ENCODE data around the gene BEAN1.
A peak's percentile ranks its signal among the peaks of the same experiment; 100 is the strongest.
"Not testable (repeated sequence)": the region's sequence is repeated elsewhere in the genome, so short reads cannot be mapped to it uniquely, and the experiment has no call there.

Gene BEAN1

GRCh38 chr16:66486199-66486772, 59.2 kb downstream of the BEAN1 start:
- no peak for DNase-seq (ENCODE audit: low spot score)

DNA sequence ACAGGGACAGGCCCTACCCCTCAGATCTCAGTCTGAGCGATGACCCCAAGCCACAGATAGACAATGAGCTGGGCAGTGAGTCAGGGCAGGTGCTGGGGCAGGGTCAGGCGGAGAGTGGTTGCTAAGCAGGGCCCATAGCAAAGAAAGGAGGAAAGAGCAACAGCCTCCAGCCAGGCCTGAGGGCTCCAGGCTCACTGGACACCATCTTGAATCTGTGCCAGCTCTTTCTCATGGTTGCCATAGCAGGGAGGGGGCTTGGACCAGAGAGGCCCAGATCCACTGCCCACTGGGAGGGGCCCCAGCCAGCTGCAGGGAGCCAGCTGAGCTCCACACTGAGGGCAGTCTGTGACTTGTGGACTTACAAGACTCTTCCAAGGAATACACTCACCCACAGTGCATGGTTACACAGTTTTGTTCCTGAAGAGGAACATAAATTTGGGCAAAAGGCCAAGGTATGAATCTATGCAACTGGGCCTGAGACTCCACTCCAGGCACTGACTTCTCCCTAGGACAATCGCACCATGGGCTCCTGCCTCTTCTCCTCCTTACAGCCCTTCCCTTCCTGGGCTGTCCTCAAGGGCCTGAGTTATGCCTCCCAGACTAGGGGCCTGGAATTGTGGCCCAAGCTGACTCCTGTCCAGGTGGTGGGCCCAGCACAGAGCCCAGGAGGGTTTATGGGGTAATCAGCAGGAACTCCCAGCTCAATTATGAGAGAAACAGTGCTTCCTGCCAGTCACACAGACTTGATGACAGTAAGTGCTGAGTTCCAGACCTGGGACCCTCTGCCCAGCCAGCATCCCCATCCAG, 59.9 kb downstream of the BEAN1 start:
- peak; percentile 61 for DNase-seq (ENCODE audit: low spot score)

DNA sequence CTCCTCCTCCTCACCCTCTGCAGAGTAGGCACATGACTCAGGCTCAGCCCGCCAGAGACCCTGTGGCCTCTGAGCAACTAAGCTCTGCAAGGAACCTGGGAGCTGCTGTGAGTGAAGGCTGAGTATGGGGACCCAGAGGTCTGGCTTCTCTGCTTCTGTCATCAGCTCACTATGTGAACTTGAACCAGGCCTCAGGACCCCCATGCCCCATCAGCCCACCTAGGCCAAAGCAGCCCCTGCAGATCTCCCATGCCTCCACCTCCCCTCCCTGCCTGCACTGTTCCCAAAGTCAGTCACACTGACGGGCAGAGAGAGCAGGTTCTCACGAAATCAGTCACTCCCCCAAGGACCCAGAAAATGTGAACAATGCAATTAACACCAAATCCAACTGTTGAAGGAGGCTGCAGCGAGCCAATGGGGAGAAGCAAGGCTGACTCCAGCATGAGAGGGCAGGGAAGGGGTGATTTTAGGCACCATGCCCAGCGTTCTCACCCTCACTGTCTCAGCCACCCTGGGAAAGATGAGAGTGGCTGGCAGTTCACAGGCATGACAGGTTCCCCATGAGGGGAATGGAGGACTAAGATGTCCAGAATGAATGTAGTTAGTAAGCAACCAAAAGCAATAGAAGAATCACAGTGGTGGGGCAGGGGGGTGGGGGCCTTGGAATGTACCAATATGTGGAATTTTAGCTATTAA, 60.6 kb downstream of the BEAN1 start:
- DNase-seq (ENCODE audit: low spot score), result no peak

GRCh38 chr16:66488505-66488904, 61.4 kb downstream of the BEAN1 start:
- DNase-seq (ENCODE audit: low spot score), result no peak

DNA sequence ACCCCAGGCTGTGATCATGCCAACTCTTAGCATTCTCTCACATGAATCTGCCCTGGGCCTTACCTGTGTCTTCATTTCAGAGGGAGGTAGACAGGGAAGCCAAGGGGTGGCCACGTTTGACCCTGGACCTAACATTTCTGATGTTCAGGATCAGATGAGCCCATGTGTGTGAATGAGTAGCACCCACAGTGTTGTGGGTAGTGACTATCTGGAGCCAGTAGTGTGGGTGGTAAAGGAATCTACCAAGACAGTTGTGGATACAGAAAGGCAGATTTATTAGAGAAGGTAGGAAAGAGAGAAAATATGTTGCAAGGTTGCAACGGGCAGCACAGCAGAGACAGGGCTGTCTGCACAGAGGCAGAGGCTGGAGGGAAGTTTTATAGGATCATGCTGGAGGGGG, 62.3 kb downstream of the BEAN1 start:
- peak; percentile 51 for DNase-seq (ENCODE audit: low spot score)

DNA sequence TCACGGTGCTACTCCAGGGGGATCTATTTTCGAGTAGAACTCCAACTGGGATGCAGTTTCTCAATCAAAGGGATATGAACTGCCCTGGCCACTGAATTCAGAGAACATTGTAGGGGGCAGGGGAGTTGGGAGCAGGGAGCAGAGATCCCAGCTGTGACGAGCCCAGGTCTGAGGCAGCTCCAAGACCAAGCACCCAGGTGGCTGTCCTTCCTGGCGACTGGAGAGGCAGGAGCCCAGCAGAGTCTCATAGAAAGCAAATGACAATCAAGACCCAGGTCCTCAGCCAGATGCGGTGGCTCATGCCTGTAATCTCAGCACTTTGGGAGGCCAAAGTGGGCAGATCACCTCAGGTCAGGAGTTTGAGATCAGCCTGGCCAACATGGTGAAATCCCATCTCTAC, 62.7 kb downstream of the BEAN1 start:
- DNase-seq (ENCODE audit: low spot score), result no peak

DNA sequence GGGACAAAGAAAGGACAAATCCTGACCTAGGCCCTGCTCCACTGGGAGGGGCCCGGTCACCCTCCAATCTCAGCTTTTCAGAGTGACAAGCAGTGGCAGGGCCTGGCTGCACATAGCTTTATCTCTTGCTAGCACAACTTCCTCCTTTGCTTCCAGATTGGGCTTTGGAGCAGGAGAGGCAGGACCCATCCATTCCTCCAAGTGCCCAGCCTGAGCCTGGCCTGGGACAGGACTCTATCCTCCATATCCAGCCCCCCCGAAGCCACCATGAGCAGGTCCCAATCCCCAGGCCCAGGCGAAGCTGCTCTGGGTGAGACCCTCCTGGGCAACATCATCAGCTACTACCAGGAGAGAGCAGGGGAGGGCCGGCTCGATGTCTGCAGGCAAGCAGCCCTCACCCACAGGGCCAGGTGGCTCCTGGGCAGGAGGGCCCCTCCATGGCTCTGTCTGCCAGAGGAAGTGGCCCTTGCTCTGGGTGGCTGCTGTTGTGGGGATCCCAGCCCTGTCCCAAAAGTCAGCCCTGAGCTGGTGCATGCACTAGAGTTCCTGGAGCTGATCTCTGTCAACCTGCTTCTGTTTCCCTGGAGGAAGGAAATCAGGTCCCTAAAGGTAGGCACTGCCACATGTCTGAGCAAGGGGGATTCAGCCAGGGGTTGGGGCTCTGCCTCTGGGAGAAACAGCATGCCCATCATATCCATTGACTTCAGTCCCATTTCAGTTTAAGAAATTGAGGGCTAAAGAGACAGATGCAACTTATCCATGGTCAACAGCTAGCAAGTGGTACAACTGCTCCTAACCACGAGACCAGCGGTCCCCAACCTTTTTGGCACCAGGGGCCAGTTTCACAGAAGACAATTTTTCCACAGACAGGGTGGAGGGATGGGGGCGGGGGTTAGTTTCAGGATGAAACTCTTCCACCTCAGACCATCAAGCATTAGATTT, 64.0 kb downstream of the BEAN1 start:
- no peak for DNase-seq (ENCODE audit: low spot score)

GRCh38 chr16:66491716-66492064, 64.6 kb downstream of the BEAN1 start:
- no peak for DNase-seq (ENCODE audit: low spot score)

DNA sequence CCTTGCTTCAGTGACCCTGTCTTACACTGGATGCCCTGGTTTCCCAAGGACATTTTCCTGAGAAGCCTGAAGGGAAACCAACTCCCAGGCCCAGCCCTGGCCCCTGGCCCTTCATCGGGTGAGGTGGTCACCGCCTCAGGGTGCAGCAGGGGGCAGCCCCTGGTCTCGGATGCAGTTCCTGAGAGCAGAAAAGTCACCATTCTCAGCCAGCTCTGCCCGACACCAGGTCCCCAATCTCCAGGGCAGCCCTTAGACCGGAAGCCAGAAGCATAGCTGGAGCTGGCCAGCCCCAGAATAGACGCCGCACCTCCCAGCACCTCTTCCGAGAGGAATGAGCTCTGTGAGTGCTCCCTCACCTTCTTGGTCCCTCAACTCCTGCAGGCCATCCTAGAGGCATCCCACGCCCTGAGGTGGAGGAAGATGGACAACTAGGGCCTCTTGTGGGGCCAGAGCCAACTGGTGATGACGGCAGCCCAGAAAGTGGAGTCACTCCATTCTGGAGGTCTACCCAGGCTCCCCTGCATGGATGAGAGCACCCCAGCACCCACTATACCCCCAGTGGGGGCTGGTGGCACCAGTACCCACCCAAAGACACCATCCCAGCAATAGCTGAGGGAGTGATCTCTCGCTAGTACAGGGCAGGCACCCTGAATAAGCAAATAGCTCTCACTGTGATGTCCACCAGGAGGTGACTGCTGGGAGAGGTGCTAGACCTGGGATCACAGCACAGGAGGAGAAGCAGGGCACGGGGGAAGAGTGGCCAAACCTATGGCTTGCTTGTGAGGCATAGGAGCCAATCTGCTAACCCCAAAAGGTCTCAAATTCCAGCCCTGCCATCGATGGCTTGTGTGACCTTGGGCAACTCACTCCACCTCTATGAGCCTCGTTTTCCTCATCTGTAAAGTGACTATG, 66.7 kb downstream of the BEAN1 start:
- DNase-seq (ENCODE audit: low spot score), result no peak

- no peak for DNase-seq (ENCODE audit: low spot score)
These were observed 67.8 kb downstream of the BEAN1 start for GRCh38 chr16:66494916-66495315.

- no peak for DNase-seq (ENCODE audit: low spot score)
These were observed 68.3 kb downstream of the BEAN1 start for GRCh38 chr16:66495440-66495839.

DNA sequence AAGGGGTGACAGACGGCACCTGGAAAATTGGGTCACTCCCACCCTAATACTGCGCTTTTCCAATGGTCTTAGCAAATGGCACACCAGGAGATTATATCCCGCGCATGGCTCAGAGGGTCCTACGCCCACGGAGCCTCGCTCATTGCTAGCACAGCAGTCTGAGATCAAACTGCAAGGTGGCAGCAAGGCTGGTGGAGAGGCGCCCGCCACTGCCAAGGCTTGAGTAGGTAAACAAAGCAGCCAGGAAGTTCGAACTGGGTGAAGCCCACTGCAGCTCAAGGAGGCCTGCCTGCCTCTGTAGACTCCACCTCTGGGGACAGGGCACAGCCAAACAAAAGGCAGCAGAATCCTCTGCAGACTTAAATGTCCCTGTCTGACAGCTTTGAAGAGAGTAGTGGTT, 69.1 kb downstream of the BEAN1 start:
- not testable (repeated sequence) for DNase-seq (ENCODE audit: low spot score)

DNA sequence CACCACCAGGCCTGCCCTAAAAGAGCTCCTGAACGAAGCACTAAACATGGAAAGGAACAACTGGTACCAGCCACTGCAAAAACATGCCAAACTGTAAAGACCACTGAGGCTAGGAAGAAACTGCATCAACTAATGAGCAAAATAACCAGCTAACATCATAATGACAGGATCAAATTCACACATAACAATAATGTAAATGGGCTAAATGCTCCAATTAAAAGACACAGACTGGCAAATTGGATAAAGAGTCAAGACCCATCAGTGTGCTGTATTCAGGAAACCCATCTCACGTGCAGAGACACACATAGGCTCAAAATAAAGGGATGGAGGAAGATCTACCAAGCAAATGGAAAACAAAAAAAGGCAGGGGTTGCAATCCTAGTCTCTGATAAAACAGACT, 70.8 kb downstream of the BEAN1 start:
- not testable (repeated sequence) for DNase-seq (ENCODE audit: low spot score)

DNA sequence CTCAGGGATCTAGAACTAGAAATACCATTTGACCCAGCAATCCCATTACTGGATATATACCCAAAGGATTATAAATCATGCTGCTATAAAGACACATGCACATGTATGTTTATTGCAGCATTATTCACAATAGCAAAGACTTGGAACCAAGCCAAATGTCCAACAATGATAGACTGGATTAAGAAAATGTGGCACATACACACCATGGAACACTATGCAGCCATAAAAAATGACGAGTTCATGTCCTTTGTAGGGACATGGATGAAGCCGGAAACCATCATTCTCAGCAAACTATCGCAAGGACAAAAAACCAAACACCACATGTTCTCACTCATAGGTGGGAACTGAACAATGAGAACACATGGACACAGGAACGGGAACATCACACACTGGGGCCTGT, 74.5 kb downstream of the BEAN1 start:
- not testable (repeated sequence) for DNase-seq (ENCODE audit: low spot score)

- DNase-seq (ENCODE audit: low spot score), result peak; percentile 74
These were observed 75.2 kb downstream of the BEAN1 start for GRCh38 chr16:66502020-66502913.

GRCh38 chr16:66503030-66503429, 75.9 kb downstream of the BEAN1 start:
- DNase-seq (ENCODE audit: low spot score), result no peak

DNA sequence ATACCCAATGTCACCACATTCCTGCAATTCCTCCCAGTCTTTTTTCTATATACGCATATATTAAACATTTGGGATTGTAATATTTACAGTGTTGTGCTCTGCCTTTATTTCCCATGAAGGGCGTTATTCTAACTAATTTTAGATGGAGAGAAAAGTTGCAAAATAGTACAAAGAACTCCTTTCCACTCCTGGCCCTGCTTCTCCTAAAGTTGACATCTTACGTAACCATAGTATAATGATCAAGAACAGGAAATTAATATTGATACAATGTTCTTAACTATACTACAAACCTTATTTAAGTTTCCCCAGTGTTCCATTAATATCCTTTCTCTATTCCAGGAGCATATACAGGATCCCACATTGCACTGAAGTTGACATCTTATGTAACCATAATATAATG, 76.5 kb downstream of the BEAN1 start:
- DNase-seq (ENCODE audit: low spot score), result no peak

- DNase-seq (ENCODE audit: low spot score), result no peak
These were observed 80.7 kb downstream of the BEAN1 start for GRCh38 chr16:66507731-66508239.

DNA sequence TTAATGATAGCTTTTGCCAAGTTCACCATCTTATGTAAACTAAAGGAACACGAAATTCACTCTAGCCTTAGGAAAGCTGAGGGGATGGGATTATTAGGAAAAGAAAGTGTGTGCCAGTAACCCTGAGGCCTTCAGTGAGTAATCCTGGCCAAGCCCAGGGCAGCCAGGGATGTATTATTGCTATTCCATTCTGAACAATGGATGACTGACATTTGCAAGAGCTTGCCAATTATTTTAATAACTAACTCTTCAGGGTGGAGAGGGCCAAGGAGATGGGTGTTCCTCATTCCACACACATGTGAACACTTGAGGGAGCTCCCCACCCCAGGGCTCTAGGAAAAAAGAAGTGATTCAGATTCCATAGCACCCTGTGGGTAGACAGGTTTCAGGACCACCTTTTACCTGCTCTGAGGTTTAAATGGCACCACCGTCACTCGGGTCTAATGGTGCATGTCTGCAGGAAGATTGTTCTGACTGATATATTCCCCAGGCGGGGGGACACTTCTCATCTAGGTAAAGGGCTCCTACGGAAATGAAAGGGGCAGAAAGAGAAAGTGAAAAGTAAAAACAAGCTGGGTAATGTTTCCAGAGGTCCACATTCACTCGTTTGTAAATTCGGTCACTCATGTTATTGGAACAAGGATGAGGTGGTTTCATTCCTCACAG, 81.3 kb downstream of the BEAN1 start:
- DNase-seq (ENCODE audit: low spot score), result no peak

All from GM03348 (cell line).